Bladder microvascular endothelial cell (primary cell): Measurements from ENCODE around the gene MRPL9. TPM values are rescaled to one million over a fixed set of nuclear protein-coding genes. Genes with fewer than 3 reads are reported as not detected.

Experiments
- total RNA-seq: library from RNA; depleted of rRNA; stranded (reverse); fragments of >200 nt; gene quantifications from 2 replicates; pipeline ENCODE4 v1.2.3, GENCODE V29; 2014

MRPL9 gene
- 84.4 and 102 TPM in 2 replicates for total RNA-seq

DNA sequence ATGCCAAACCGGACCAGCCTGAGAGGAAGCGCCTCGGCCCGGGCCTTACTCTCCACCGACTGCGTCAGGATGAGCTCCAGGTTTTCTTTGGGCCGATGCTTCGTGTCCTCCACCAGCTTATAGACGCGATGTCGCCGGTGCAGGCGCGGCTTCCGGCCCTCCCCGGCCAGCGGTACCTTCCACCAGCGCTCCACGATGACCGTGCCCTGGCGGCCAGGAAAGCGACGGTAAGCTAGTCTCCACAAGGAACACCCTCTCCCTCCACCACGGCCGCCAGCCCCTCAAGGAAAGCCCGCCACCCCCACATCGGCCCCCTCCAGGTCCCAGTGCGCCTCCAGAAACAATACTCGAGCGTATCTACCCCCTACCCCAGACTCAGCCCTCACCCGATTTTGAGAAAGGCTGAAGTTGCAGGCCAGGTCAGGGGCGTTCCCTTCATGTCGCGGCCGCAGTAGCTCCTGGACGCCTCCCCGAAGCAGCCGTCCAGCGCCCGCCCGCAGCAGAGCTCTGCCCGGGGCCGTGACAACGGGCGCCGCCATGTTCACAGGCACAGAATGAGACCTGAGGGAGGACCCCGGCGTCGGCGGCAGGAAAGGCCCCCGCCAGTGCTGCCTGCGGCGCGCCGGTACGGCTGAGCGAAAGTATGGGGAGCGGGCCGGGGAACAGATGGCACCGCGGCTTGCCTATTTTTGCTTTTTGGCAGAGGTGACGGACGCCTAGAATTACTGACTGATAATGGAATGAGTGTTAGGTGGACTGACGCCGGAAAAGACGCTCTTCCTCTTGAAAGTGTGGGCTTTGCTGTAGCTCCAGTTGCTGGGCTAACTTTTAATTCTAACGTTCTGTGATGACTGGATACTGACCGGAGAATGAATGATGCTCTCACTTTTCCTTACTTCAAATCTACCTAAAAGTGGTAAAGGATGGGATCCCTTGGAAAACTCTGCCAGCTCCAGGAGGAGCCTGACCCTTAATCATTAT, at the start of gene MRPL9:
Gene MRPL9, minus strand, starts transcription at position 556 of the 981 bp plus-strand sequence. Its CDS starts 17 bp downstream, at position 539.

DNA sequence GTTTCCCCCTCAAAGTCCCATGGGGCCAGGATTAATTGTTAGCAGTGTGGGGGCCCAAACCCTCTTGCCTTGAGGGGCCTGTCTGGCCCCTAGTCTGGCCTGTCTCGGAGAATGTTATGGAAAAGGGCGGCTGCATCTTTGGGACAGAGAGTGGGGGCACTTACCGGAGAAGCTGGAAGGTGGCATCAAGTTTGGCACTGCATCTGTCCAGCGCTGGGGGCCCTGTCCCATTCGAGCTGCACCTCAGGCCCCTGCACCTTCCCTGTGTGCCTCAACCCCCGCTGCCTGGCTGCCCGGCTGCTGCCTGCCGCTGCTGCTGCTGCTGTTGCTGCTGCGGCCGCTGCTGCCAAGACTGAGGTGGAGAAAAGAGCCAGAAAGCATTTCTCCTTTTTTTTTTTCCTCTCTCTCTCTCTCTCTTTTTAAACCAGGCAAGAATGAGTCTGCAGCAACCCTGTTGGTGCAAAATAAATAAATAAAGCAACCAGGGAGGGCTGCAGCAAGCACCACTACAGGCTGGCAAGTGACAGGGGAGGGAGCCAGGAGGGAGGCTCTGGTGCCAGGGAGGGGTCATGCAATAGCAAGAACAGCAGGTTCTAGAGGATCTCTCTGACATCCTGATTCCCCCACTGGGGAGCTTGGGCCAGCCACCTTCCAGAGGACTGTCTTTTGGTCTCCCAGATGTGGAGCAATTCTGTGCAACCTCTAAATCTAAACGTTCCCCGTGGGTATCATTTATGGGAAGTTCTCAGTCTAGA, 41.9 kb upstream of the MRPL9 start, which contains the start of gene LINGO4:
Gene LINGO4, minus strand, starts transcription at position 354 of the 755 bp plus-strand sequence. CDS start 2,715 bp downstream, outside the sequence.

DNA sequence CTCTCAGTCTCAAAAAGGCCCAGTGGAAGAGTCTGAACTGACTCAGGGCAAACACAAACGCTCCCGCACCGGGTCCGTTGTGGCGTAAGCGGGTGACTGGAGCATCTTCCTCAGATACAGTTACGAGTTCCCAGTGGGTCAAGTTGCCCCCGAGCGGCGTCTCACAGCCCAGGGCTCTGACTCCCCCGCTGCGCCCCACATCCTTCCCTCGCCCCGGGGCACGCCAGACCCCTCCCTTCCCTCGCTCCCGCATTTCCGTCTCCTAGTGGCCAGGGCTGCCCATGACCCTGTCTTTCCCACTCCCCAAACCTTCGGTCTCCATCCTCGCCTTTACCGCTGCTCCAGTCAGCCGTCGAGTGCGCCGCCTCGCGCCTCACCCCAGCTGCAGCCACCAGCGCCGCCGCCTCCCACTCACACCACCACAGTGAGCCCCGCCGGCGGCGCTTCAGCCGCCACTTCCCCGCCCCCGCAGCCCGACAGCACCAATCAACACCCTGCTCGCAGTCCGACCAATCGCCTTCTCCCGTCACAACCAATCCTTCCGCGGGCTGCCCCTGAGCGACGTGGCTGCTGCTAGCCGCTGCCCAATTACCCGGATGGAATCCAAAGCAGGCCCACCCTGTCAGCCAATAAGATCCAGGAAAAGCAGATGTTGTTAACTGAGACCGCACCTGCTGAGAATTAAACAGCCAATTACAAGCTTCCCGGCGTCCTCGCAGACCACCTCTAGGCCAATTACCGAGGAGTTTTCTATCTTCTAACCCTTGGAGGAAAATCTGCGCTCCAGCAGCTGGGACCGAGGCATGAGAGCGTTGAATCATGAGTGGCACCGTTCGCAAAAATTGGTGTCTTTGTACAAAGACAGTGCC, 27.0 kb upstream of the MRPL9 start, which contains the start of gene TDRKH:
Gene TDRKH, minus strand, starts transcription at position 430 of the 869 bp plus-strand sequence. CDS start 7,478 bp downstream, outside the sequence.

DNA sequence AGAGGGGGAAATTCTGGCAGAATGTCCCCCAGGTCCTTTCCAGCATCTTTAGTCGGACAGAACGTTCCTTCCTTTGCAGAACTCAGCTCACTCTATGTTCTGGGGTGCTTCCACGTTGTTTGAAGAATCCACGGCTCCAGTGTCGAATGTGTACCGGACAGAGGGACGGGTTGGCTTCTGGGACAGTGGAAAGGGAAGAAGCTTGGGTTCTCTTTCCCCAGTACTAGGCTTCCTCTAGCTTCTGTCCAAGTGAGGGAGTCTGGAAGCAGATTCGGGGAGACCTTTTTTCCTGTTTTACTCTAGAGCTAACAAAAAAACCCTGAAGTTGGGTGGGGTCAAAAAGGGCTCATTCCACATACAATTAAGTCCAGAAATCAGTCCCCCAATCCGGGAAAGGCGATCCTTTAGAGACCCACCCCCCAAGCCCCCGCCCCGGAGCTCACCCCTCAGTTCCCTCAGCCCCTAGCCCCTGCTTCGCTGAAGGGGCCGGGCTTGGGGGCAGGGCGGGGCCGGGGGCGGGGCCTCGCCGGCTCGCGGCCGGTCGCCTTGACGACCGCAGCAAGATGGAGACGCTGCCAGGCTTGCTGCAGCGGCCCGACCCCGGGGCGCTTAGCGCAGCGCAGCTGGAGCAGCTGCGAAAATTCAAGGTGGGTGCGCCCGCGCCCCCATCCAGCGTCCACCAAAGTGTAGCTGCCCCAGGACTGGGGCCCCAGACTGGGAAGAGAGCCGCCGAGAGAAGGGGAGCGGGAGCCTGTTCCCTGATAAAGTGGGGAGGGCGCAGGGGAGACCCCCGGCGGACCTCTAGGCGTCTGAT, 42.1 kb downstream of the MRPL9 start, which contains the start of gene RIIAD1:
Gene RIIAD1, plus strand, starts transcription at position 549 of the 814 bp plus-strand sequence. Its CDS starts 15 bp downstream, at position 564.

DNA sequence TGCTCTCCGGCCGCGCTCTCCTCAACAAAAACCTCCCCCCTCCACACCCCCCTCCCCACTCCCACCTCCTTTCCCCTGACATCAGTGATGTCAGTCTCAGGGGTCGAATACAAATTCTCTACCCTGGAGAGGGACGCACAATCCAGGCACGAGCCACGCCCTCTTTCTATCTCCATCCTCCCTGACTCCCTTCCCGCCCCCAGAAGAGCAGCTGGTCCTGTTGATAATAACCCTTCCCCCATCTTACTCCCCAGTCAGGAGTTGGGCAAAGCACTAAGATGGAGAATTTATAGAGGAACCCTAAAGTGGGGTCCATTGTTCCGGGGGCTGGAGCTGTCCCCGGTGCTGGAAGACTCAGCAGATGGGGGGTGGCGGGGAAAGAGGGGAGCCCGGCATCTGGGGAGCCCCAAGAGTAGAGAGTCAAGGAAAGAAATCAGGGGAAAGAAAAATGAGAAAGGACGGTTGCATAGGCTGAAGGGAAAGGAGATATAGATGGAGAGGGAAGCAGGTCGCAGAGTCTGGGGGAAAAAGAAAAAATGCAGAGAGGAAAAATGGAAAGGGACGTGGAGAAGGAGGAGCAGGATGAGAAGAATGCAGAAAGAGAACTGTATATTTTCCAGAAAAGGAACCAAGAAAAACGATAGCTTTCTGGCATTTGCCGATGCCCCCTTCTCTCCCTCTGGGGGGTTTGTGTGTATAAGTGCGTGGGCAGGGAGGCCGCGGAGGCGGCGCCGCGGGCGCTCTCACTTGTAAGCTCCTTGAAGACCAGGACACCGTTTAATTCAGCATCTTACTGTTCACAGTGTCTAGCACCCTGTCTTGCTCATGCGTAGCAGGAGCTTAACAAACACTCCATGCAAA, 46.3 kb downstream of the MRPL9 start, which contains the start of gene CELF3:
Gene CELF3, minus strand, starts transcription at position 33 of the 861 bp plus-strand sequence. CDS start 783 bp downstream, outside the sequence.

Other genes starting within 250 kb of the MRPL9 start
- 1.1 and 15.8 TPM in 2 replicates for gene TUFT1, start 223.2 kb downstream of the MRPL9 start, total RNA-seq
- 9.9 and 28.6 TPM in 2 replicates for gene SNX27, start 151.4 kb downstream of the MRPL9 start, total RNA-seq
- not detected in 2 replicates for gene CELF3, start 46.7 kb downstream of the MRPL9 start, total RNA-seq
- gene RIIAD1, start 42.0 kb downstream of the MRPL9 start, total RNA-seq = not detected in 2 replicates
- 3.2 and 6.4 TPM in 2 replicates for gene TDRKH, start 27.0 kb upstream of the MRPL9 start, total RNA-seq
- gene LINGO4, start 41.9 kb upstream of the MRPL9 start, total RNA-seq = not detected in 2 replicates
- gene RORC, start 68.3 kb upstream of the MRPL9 start, total RNA-seq = not detected in 2 replicates
- not detected in 2 replicates for gene C2CD4D, start 76.3 kb upstream of the MRPL9 start, total RNA-seq
- gene THEM5, start 90.2 kb upstream of the MRPL9 start, total RNA-seq = not detected in 2 replicates
- 5.4 and 5.5 TPM in 2 replicates for gene THEM4, start 146.0 kb upstream of the MRPL9 start, total RNA-seq
- 122 and 213 TPM in 2 replicates for gene S100A10, start 230.4 kb upstream of the MRPL9 start, total RNA-seq